Right lobe of liver (tissue), 4 donors: Measurements from ENCODE around the gene PPIAL4G.
"Not testable (repeated sequence)": the region's sequence is repeated elsewhere in the genome, so short reads cannot be mapped to it uniquely, and the experiment has no call there.

Experiments used
- CTCF ChIP-seq, 4 donors: fragments of 200-600 bp in 3 of 4; fragments of 450-650 bp in 1 of 4; IDR thresholded peaks; one replicate each; pipeline versions ENCODE4 v1.5.1 to v1.8.0; 2016 to 2022; ENCODE audit warnings: antibody characterized with exemption in 4 of 4, mild to moderate bottlenecking in 2 of 4
- POLR2A ChIP-seq: fragments of 450-650 bp; IDR thresholded peaks from one replicate; pipeline ENCODE4 v1.6.1; 2017; ENCODE audit warnings: antibody characterized with exemption, mild to moderate bottlenecking
- donor health status: DM: no; HTN: no; CAD: no.
- donor health status: DM: no; HTN: no; CAD: no.
- donor health status: DM: no; HTN: yes; CAD: no.

- TF ChIP-seq CTCF (IDR thresholded peaks at IDR 0.05); POLR2A: not testable (repeated sequence)
Measured at GRCh38 chr1:148439654-148440325, 43.3 kb downstream of the PPIAL4G start.
